Transverse colon (tissue), 4 donors: ENCODE data around the gene TH.

Experiments
- EP300 ChIP-seq: sonication (generic); formaldehyde crosslinking; IDR thresholded peaks from one replicate; pipeline ENCODE4 v1.6.1; 2017; ENCODE audit warnings: antibody characterized with exemption, low read depth
- POLR2AphosphoS5 ChIP-seq, 3 donors: sonication (generic); formaldehyde crosslinking; IDR thresholded peaks; one replicate each; pipeline ENCODE4 v1.6.1; 2016; ENCODE audit warnings: antibody characterized with exemption in 3 of 3
- TF ChIP-seq, protein P1 (sequence below), 5 experiments: fragments of 200-600 bp in 3 of 5; fragments of 450-650 bp in 2 of 5; sonication (generic) in 3 of 5; IDR thresholded peaks; 1 replicate in 2 of 5; 2 replicates in 3 of 5; pipeline ENCODE4 v1.5.1; 2016 to 2017; ENCODE audit warnings: antibody characterized with exemption in 5 of 5, inconsistent platforms in 3 of 5, mild to moderate bottlenecking in 2 of 5, moderate library complexity in 1 of 5

- TF ChIP-seq, protein P1, sequence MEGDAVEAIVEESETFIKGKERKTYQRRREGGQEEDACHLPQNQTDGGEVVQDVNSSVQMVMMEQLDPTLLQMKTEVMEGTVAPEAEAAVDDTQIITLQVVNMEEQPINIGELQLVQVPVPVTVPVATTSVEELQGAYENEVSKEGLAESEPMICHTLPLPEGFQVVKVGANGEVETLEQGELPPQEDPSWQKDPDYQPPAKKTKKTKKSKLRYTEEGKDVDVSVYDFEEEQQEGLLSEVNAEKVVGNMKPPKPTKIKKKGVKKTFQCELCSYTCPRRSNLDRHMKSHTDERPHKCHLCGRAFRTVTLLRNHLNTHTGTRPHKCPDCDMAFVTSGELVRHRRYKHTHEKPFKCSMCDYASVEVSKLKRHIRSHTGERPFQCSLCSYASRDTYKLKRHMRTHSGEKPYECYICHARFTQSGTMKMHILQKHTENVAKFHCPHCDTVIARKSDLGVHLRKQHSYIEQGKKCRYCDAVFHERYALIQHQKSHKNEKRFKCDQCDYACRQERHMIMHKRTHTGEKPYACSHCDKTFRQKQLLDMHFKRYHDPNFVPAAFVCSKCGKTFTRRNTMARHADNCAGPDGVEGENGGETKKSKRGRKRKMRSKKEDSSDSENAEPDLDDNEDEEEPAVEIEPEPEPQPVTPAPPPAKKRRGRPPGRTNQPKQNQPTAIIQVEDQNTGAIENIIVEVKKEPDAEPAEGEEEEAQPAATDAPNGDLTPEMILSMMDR (IDR thresholded peaks at IDR 0.05): no peak
- TF ChIP-seq EP300 (no peak), POLR2AphosphoS5 (IDR thresholded peaks at IDR 0.05) (no peak)
Observed at GRCh38 chr11:2203440-2204259, 32.0 kb upstream of the TH start.
